SKM-1 (cell line): ENCODE data around the gene VOPP1.

Source experiments
- DNase-seq: peaks from one replicate; lab custom pipeline; 2025; ENCODE audit not compliant: unreplicated experiment; lab: John Stamatoyannopoulos, UW

VOPP1 gene

GRCh38 chr7:55557666-55558188 lies 14.6 kb downstream of the VOPP1 start:
- DNase-seq: no peak

- DNase-seq: no peak
These were observed 15.8 kb downstream of the VOPP1 start for GRCh38 chr7:55556492-55556891.

- DNase-seq: no peak
These were observed 16.3 kb downstream of the VOPP1 start for GRCh38 chr7:55556031-55556430.

GRCh38 chr7:55555160-55555559 lies 17.1 kb downstream of the VOPP1 start:
- no peak for DNase-seq

- DNase-seq: no peak
These were observed 18.3 kb downstream of the VOPP1 start for GRCh38 chr7:55554038-55554437.

- DNase-seq: no peak
These were observed 19.3 kb downstream of the VOPP1 start for GRCh38 chr7:55553024-55553345.

- no peak for DNase-seq
These were observed 19.8 kb downstream of the VOPP1 start for GRCh38 chr7:55552320-55553023.

- DNase-seq: no peak
These were observed 21.3 kb downstream of the VOPP1 start for GRCh38 chr7:55550841-55551537.

GRCh38 chr7:55550010-55550663 lies 22.2 kb downstream of the VOPP1 start:
- no peak for DNase-seq

- DNase-seq: no peak
These were observed 22.8 kb downstream of the VOPP1 start for GRCh38 chr7:55549457-55549856.

GRCh38 chr7:55548295-55548731 lies 24.0 kb downstream of the VOPP1 start:
- DNase-seq: no peak

- no peak for DNase-seq
These were observed 25.5 kb downstream of the VOPP1 start for GRCh38 chr7:55546814-55547213.

- DNase-seq: no peak
These were observed 26.8 kb downstream of the VOPP1 start for GRCh38 chr7:55545496-55545895.

GRCh38 chr7:55540226-55540858 lies 32.0 kb downstream of the VOPP1 start:
- no peak for DNase-seq

- DNase-seq: no peak
These were observed 32.9 kb downstream of the VOPP1 start for GRCh38 chr7:55539380-55539779.

- DNase-seq: no peak
These were observed 33.8 kb downstream of the VOPP1 start for GRCh38 chr7:55538538-55538937.

- no peak for DNase-seq
These were observed 34.8 kb downstream of the VOPP1 start for GRCh38 chr7:55537458-55537990.

- DNase-seq: no peak
These were observed 35.5 kb downstream of the VOPP1 start for GRCh38 chr7:55536619-55537457.

- DNase-seq: no peak
These were observed 36.7 kb downstream of the VOPP1 start for GRCh38 chr7:55535617-55536016.

GRCh38 chr7:55534916-55535590 lies 37.2 kb downstream of the VOPP1 start:
- DNase-seq: no peak
